T-helper 9 cell (primary cell): ENCODE data around the gene FAM222A.
"Not testable (repeated sequence)": the region's sequence is repeated elsewhere in the genome, so short reads cannot be mapped to it uniquely, and the experiment has no call there.

Source experiments
- DNase-seq: peaks from one replicate; pipeline ENCODE4 v3.0.0-alpha.2; 2020

Gene FAM222A

GRCh38 chr12:109693653-109694600, 19.7 kb upstream of the FAM222A start:
- DNase-seq, result no peak

GRCh38 chr12:109694629-109695028, 19.0 kb upstream of the FAM222A start:
- not testable (repeated sequence) for DNase-seq

GRCh38 chr12:109695416-109695815, 18.2 kb upstream of the FAM222A start:
- DNase-seq, result no peak

- DNase-seq, result no peak
These were observed 17.6 kb upstream of the FAM222A start for GRCh38 chr12:109695961-109696461.

- no peak for DNase-seq
These were observed 16.9 kb upstream of the FAM222A start for GRCh38 chr12:109696485-109697269.

GRCh38 chr12:109697270-109697553, 16.4 kb upstream of the FAM222A start:
- DNase-seq, result no peak

- no peak for DNase-seq
These were observed 15.7 kb upstream of the FAM222A start for GRCh38 chr12:109697877-109698468.

- DNase-seq, result no peak
These were observed 14.8 kb upstream of the FAM222A start for GRCh38 chr12:109698820-109699219.

GRCh38 chr12:109701064-109701463, 12.6 kb upstream of the FAM222A start:
- no peak for DNase-seq

- no peak for DNase-seq
These were observed 11.3 kb upstream of the FAM222A start for GRCh38 chr12:109702111-109702841.

- DNase-seq, result no peak
These were observed 9.9 kb upstream of the FAM222A start for GRCh38 chr12:109703684-109704083.

GRCh38 chr12:109704371-109705098, 9.1 kb upstream of the FAM222A start:
- no peak for DNase-seq

- no peak for DNase-seq
These were observed 8.3 kb upstream of the FAM222A start for GRCh38 chr12:109705291-109705690.

GRCh38 chr12:109706398-109706746, 7.3 kb upstream of the FAM222A start:
- no peak for DNase-seq

GRCh38 chr12:109706747-109707469, 6.7 kb upstream of the FAM222A start:
- DNase-seq, result no peak

- no peak for DNase-seq
These were observed 6.2 kb upstream of the FAM222A start for GRCh38 chr12:109707470-109707821.

GRCh38 chr12:109708939-109709338, 4.7 kb upstream of the FAM222A start:
- DNase-seq, result no peak

- no peak for DNase-seq
These were observed 4.1 kb upstream of the FAM222A start for GRCh38 chr12:109709401-109709991.

- no peak for DNase-seq
These were observed 3.3 kb upstream of the FAM222A start for GRCh38 chr12:109710205-109710746.

GRCh38 chr12:109710747-109711595, 2.7 kb upstream of the FAM222A start:
- DNase-seq, result no peak
